ENCODE data around the gene GBA2. TPM values are rescaled to one million over a fixed set of nuclear protein-coding genes. Genes with fewer than 3 reads are reported as not detected.

The GBA2 gene
- total and polyA plus RNA-seq, 2 experiments from 2014 or later: 32.1 to 80.1 TPM

DNA sequence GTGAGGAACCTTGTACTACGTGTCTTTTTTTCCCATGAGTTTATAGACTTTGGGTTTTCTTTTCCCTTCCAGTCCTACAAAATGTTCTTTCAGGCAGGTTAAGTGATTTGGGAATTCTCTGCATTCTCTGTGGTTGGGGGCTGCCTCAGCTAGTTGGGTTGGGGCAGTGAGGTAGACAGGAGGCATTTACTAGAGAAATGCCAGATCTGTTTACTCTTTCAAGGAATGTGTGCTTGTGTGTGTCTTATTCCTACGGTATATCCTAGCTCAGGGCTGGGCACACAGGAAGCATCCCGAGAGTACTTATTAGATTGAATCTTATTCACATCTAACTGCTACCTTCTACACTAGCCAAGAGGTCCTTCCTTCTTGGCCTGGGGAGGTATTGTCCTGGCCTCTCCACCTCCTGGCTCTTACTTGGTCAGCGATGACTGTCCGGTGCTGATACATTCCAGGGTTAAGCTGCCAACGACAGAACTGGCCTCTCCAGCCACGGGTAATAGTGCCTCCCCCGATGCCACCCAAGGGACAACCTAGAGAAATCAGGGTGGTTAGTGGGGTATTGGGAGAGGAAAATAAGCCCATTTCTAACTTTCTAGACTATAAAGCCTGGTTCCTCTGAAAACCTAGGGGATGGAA is 5.0 kb downstream of the GBA2 start (continued):
- TF ChIP-seq ZNF331 (CRISPR knock-in tag; IDR thresholded peaks at IDR 0.05; ENCODE audit: low read depth) (no peak), NANOG (IDR thresholded peaks at IDR 0.05; ENCODE audit: borderline replicate concordance) (no peak), EZH2 (IDR thresholded peaks at IDR 0.05; ENCODE audit: low read depth, unreplicated experiment) (no peak), EZH2phosphoT487 (IDR thresholded peaks at IDR 0.05; ENCODE audit: unreplicated experiment) (no peak)

DNA sequence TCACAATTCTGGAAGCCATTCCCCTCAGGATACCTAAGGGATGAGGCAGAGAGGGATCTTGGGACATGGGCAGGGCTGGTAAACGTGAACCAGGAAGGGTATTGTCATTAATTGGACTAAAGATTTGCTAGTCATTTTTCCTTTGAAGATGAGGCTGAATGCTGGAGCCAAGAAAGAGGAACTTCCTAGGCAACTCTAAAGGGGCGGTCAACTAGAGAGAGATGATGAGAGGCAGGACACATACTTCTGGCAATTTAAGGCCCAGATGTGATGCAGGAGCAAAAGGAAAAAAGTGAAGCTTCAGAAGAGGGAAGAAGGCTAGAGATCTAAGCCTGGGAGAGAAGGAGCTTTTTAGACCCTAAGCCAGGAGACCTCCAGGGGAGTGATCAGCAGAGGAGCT is 5.6 kb downstream of the GBA2 start:
- peaks cover 5% of the 10 kb centered on the region for H3F3A ChIP-seq (replicated peaks; ENCODE audit: low read depth)
- no peak overlapping the region for H3K27ac ChIP-seq (ENCODE audit: low read depth)
- no peak overlapping the region for H3K4me3 ChIP-seq
- no peaks in the 10 kb centered on the region for H3K9me2 ChIP-seq (ENCODE audit: insufficient read depth)
- H3K27ac Mint-ChIP-seq: no peak overlapping the region
- peaks cover 38% of the 10 kb centered on the region for H3K79me2 ChIP-seq (replicated peaks; ENCODE audit: insufficient read depth)
- no peak overlapping the region for H3K4me2 ChIP-seq
- peaks cover 70% of the 10 kb centered on the region for H3K36me3 Mint-ChIP-seq (ENCODE audit: low read depth)
- no peaks in the 10 kb centered on the region for H3K9me3 Mint-ChIP-seq
- peaks cover 42% of the 10 kb centered on the region for H4K20me1 ChIP-seq (replicated peaks; ENCODE audit: insufficient read depth)
- peaks cover 23% of the 10 kb centered on the region for H3K4me1 ChIP-seq (ENCODE audit: insufficient read depth)
- no peak overlapping the region for H3K4me3 Mint-ChIP-seq
- H3K27me3 ChIP-seq (ENCODE audit: insufficient read depth): no peaks in the 10 kb centered on the region
- no peak for ATAC-seq
- DNase-seq (ENCODE audit: low spot score): no peak
- H3K4me1 Mint-ChIP-seq: peaks cover 20% of the 10 kb centered on the region
- peaks cover 26% of the 10 kb centered on the region for H3K36me3 ChIP-seq (ENCODE audit: insufficient read depth)
- H3K27me3 Mint-ChIP-seq (ENCODE audit: insufficient read depth, low read depth, poor library complexity): peaks cover 3% of the 10 kb centered on the region
- no peak overlapping the region for H2AFZ ChIP-seq
- TF ChIP-seq POLR2AphosphoS5 (IDR thresholded peaks at IDR 0.05; ENCODE audit: low read depth) (no peak), JUNB (IDR thresholded peaks at IDR 0.05; ENCODE audit: unreplicated experiment) (no peak), ZNF331 (CRISPR knock-in tag; IDR thresholded peaks at IDR 0.05; ENCODE audit: low read depth) (no peak), EZH2phosphoT487 (IDR thresholded peaks at IDR 0.05; ENCODE audit: unreplicated experiment) (no peak), STAT1 (IDR thresholded peaks at IDR 0.05; ENCODE audit: unreplicated experiment) (no peak), ZNF114 (CRISPR knock-in tag; IDR thresholded peaks at IDR 0.05) (no peak), CREB1 (CRISPR knock-in tag; IDR thresholded peaks at IDR 0.05; ENCODE audit: low read depth) (no peak), EZH2 (IDR thresholded peaks at IDR 0.05; ENCODE audit: low read depth, unreplicated experiment) (no peak)
- TF ChIP-seq, protein P1, sequence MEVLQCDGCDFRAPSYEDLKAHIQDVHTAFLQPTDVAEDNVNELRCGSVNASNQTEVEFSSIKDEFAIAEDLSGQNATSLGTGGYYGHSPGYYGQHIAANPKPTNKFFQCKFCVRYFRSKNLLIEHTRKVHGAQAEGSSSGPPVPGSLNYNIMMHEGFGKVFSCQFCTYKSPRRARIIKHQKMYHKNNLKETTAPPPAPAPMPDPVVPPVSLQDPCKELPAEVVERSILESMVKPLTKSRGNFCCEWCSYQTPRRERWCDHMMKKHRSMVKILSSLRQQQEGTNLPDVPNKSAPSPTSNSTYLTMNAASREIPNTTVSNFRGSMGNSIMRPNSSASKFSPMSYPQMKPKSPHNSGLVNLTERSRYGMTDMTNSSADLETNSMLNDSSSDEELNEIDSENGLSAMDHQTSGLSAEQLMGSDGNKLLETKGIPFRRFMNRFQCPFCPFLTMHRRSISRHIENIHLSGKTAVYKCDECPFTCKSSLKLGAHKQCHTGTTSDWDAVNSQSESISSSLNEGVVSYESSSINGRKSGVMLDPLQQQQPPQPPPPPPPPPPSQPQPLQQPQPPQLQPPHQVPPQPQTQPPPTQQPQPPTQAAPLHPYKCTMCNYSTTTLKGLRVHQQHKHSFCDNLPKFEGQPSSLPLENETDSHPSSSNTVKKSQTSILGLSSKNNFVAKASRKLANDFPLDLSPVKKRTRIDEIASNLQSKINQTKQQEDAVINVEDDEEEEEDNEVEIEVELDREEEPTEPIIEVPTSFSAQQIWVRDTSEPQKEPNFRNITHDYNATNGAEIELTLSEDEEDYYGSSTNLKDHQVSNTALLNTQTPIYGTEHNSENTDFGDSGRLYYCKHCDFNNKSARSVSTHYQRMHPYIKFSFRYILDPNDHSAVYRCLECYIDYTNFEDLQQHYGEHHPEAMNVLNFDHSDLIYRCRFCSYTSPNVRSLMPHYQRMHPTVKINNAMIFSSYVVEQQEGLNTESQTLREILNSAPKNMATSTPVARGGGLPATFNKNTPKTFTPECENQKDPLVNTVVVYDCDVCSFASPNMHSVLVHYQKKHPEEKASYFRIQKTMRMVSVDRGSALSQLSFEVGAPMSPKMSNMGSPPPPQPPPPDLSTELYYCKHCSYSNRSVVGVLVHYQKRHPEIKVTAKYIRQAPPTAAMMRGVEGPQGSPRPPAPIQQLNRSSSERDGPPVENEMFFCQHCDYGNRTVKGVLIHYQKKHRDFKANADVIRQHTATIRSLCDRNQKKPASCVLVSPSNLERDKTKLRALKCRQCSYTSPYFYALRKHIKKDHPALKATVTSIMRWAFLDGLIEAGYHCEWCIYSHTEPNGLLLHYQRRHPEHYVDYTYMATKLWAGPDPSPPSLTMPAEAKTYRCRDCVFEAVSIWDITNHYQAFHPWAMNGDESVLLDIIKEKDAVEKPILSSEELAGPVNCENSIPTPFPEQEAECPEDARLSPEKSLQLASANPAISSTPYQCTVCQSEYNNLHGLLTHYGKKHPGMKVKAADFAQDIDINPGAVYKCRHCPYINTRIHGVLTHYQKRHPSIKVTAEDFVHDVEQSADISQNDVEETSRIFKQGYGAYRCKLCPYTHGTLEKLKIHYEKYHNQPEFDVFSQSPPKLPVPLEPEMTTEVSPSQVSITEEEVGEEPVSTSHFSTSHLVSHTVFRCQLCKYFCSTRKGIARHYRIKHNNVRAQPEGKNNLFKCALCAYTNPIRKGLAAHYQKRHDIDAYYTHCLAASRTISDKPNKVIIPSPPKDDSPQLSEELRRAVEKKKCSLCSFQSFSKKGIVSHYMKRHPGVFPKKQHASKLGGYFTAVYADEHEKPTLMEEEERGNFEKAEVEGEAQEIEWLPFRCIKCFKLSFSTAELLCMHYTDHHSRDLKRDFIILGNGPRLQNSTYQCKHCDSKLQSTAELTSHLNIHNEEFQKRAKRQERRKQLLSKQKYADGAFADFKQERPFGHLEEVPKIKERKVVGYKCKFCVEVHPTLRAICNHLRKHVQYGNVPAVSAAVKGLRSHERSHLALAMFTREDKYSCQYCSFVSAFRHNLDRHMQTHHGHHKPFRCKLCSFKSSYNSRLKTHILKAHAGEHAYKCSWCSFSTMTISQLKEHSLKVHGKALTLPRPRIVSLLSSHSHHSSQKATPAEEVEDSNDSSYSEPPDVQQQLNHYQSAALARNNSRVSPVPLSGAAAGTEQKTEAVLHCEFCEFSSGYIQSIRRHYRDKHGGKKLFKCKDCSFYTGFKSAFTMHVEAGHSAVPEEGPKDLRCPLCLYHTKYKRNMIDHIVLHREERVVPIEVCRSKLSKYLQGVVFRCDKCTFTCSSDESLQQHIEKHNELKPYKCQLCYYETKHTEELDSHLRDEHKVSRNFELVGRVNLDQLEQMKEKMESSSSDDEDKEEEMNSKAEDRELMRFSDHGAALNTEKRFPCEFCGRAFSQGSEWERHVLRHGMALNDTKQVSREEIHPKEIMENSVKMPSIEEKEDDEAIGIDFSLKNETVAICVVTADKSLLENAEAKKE (CRISPR knock-in tag; IDR thresholded peaks at IDR 0.05): no peak
- TF ChIP-seq, protein P2, sequence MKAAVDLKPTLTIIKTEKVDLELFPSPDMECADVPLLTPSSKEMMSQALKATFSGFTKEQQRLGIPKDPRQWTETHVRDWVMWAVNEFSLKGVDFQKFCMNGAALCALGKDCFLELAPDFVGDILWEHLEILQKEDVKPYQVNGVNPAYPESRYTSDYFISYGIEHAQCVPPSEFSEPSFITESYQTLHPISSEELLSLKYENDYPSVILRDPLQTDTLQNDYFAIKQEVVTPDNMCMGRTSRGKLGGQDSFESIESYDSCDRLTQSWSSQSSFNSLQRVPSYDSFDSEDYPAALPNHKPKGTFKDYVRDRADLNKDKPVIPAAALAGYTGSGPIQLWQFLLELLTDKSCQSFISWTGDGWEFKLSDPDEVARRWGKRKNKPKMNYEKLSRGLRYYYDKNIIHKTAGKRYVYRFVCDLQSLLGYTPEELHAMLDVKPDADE (IDR thresholded peaks at IDR 0.05): no peak
- TF ChIP-seq, protein P3, sequence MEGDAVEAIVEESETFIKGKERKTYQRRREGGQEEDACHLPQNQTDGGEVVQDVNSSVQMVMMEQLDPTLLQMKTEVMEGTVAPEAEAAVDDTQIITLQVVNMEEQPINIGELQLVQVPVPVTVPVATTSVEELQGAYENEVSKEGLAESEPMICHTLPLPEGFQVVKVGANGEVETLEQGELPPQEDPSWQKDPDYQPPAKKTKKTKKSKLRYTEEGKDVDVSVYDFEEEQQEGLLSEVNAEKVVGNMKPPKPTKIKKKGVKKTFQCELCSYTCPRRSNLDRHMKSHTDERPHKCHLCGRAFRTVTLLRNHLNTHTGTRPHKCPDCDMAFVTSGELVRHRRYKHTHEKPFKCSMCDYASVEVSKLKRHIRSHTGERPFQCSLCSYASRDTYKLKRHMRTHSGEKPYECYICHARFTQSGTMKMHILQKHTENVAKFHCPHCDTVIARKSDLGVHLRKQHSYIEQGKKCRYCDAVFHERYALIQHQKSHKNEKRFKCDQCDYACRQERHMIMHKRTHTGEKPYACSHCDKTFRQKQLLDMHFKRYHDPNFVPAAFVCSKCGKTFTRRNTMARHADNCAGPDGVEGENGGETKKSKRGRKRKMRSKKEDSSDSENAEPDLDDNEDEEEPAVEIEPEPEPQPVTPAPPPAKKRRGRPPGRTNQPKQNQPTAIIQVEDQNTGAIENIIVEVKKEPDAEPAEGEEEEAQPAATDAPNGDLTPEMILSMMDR (conservative IDR thresholded peaks at IDR 0.05; ENCODE audit: low read depth in 2 of 2): no peak

Measured in GM23338 (cell line).